GM21447 (cell line): ENCODE data around the gene ACSL3.
"Not testable (repeated sequence)": the region's sequence is repeated elsewhere in the genome, so short reads cannot be mapped to it uniquely, and the experiment has no call there.

Source experiments
- ATAC-seq: cut with Tn5 transposase; IDR thresholded peaks from one replicate; pipeline ENCODE4 v1.9.1; 2021; ENCODE audit not compliant: unreplicated experiment

The ACSL3 gene

GRCh38 chr2:222851956-222852617 lies 8.7 kb upstream of the ACSL3 start:
- ATAC-seq = no peak

GRCh38 chr2:222854773-222855700 lies 5.8 kb upstream of the ACSL3 start:
- ATAC-seq = no peak

GRCh38 chr2:222859786-222860612 lies 837 bp upstream of the ACSL3 start:
- ATAC-seq = no peak

GRCh38 chr2:222861411-222862105 lies 722 bp downstream of the ACSL3 start:
- peak; percentile 34 for ATAC-seq

- no peak for ATAC-seq
Observed at GRCh38 chr2:222862106-222862908, 1.5 kb downstream of the ACSL3 start.

GRCh38 chr2:222862909-222863544 lies 2.2 kb downstream of the ACSL3 start:
- ATAC-seq = no peak

- no peak for ATAC-seq
Observed at GRCh38 chr2:222864296-222864695, 3.5 kb downstream of the ACSL3 start.

GRCh38 chr2:222865301-222865700 lies 4.5 kb downstream of the ACSL3 start:
- no peak for ATAC-seq

GRCh38 chr2:222866358-222866960 lies 5.6 kb downstream of the ACSL3 start:
- no peak for ATAC-seq

- ATAC-seq = not testable (repeated sequence)
Observed at GRCh38 chr2:222868560-222869251, 7.9 kb downstream of the ACSL3 start.

- no peak for ATAC-seq
Observed at GRCh38 chr2:222869252-222869560, 8.4 kb downstream of the ACSL3 start.

- ATAC-seq = no peak
Observed at GRCh38 chr2:222871291-222871690, 10.5 kb downstream of the ACSL3 start.

- no peak for ATAC-seq
Observed at GRCh38 chr2:222872551-222872950, 11.7 kb downstream of the ACSL3 start.

- no peak for ATAC-seq
Observed at GRCh38 chr2:222875482-222875881, 14.6 kb downstream of the ACSL3 start.

GRCh38 chr2:222876947-222877346 lies 16.1 kb downstream of the ACSL3 start:
- no peak for ATAC-seq

GRCh38 chr2:222877556-222878300 lies 16.9 kb downstream of the ACSL3 start:
- ATAC-seq = no peak

GRCh38 chr2:222878301-222878876 lies 17.6 kb downstream of the ACSL3 start:
- ATAC-seq = no peak
